ENCODE data around the gene EIF5. TPM values are rescaled to one million over a fixed set of nuclear protein-coding genes. Genes with fewer than 3 reads are reported as not detected.

The EIF5 gene
- total RNA-seq, 1 donor from 2014 or later, result 186 TPM

DNA sequence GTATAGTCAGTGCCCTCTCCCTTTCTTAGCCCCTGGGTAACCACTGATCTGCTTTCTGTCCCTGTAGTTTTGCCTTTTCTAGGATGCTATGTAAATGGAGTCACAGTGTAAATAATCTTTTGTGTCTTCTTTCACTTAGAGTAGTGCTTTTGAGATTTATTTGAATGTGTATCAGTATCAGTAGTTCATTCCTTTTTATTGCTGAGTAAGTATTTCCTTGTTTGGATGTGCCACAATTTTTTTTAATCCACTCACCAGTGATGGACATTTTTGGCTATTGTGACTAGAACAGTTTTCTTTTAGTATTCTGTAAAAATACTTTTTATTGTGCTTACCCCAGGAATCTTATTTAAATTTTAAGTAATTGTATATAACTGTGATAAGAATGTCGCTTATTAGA lies 54.6 kb downstream of the EIF5 start:
- Histone ChIP-seq H3K36me3 (no peaks in the 10 kb centered on the region), H3K27ac (no peak overlapping the region), H3K4me3 (no peak overlapping the region), H3K9me3 (no peaks in the 10 kb centered on the region), H3K27me3 (no peaks in the 10 kb centered on the region), H3K4me1 (peaks cover 66% of the 10 kb centered on the region)
- DNase-seq (ENCODE audit: extremely low spot score in 2 of 2), result no peak
- TF ChIP-seq, protein P1, sequence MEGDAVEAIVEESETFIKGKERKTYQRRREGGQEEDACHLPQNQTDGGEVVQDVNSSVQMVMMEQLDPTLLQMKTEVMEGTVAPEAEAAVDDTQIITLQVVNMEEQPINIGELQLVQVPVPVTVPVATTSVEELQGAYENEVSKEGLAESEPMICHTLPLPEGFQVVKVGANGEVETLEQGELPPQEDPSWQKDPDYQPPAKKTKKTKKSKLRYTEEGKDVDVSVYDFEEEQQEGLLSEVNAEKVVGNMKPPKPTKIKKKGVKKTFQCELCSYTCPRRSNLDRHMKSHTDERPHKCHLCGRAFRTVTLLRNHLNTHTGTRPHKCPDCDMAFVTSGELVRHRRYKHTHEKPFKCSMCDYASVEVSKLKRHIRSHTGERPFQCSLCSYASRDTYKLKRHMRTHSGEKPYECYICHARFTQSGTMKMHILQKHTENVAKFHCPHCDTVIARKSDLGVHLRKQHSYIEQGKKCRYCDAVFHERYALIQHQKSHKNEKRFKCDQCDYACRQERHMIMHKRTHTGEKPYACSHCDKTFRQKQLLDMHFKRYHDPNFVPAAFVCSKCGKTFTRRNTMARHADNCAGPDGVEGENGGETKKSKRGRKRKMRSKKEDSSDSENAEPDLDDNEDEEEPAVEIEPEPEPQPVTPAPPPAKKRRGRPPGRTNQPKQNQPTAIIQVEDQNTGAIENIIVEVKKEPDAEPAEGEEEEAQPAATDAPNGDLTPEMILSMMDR (IDR thresholded peaks at IDR 0.05), result no peak
- TF ChIP-seq POLR2A (IDR thresholded peaks at IDR 0.05) (no peak), POLR2AphosphoS5 (IDR thresholded peaks at IDR 0.05; ENCODE audit: insufficient read depth in 1 of 2, low read depth in 1 of 2) (no peak)
- intact Hi-C loops (cut with DNase I), result loop anchor here (5.0 kb wide), 1 partner anchor 266 kb away; the partner anchor contains the start of gene TNFAIP2

DNA sequence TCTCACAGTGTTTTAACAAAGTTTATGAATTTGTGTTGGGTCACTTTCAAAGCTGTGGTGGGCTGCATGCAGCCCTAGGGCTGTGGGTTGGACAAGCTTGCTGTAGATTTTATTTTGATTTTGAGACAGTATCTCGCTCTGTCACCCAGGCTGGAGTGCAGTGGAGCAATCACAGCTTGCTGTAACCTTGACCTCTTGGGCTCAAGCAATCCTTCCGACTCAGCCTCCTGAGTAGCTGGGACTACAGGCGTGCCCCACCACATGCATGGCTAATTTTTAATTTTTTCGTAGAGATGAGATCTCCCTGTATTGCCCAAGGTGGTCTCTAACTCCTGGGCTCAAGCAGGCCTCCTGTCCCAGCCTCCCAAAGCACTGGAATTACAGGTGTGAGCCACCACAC lies 56.6 kb downstream of the EIF5 start:
- Histone ChIP-seq H3K27me3 (no peaks in the 10 kb centered on the region), H3K4me1 (peaks cover 78% of the 10 kb centered on the region), H3K27ac (no peak overlapping the region), H3K36me3 (no peaks in the 10 kb centered on the region), H3K4me3 (no peak overlapping the region), H3K9me3 (no peaks in the 10 kb centered on the region)
- TF ChIP-seq, protein P1 (IDR thresholded peaks at IDR 0.05), result no peak
- intact Hi-C loops (cut with DNase I), result no loop called here
- DNase-seq (ENCODE audit: extremely low spot score in 2 of 2), result no peak

DNA sequence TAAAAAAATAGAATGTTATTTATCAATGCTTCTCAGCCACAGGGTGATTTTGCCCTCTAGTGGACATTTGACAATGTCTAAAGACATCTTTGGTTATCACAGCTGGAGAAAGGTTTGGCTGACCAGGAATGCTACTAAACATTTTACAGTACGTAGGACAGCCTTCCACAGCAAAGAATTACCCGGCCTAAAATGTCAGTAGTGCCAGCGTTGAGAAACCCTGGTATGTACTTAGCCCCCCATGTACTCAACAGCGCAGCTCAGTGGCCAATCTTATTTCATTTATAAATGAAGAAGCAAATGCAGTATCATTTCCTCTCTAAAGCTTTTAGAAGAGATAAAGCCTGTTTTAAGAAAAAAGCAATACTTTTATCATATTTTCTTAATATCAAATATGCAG lies 57.0 kb downstream of the EIF5 start:
- no peak overlapping the region for H3K4me3 ChIP-seq
- no peaks in the 10 kb centered on the region for H3K9me3 ChIP-seq
- H3K36me3 ChIP-seq, result no peaks in the 10 kb centered on the region
- intact Hi-C loops (cut with DNase I), result no loop called here
- no peak for DNase-seq (ENCODE audit: extremely low spot score in 2 of 2)
- TF ChIP-seq POLR2AphosphoS5 (IDR thresholded peaks at IDR 0.05; ENCODE audit: insufficient read depth in 1 of 2, low read depth in 1 of 2) (no peak), POLR2A (IDR thresholded peaks at IDR 0.05) (no peak)
- TF ChIP-seq, protein P1 (IDR thresholded peaks at IDR 0.05), result peak; percentile 3 to 50 (median 38)
- no peak overlapping the region for H3K27ac ChIP-seq
- peaks cover 83% of the 10 kb centered on the region for H3K4me1 ChIP-seq
- H3K27me3 ChIP-seq, result no peaks in the 10 kb centered on the region

DNA sequence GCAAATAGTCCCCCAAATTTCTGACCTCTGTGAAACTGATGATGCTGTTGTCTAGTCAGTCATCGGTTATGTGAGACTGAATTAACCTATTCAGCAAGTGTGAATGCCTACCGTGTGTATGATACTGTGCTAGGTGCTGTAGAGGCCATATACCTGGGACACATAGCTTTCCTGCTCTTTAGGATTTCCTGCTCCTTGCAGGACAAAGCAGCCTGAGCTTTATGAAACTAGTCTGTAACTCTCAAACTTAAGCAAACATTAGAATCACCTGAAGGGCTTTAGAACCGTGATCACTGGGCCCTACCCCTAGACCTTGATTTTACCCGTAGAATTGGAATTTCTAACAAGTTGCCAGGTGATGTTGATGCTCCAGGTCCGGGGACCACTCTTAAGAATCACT lies 58.1 kb downstream of the EIF5 start:
- Histone ChIP-seq H3K27ac (no peak overlapping the region), H3K4me3 (no peak overlapping the region), H3K36me3 (no peaks in the 10 kb centered on the region), H3K4me1 (peaks cover 79% of the 10 kb centered on the region), H3K27me3 (no peaks in the 10 kb centered on the region), H3K9me3 (no peaks in the 10 kb centered on the region)
- TF ChIP-seq POLR2AphosphoS5 (IDR thresholded peaks at IDR 0.05; ENCODE audit: insufficient read depth in 1 of 2, low read depth in 1 of 2) (no peak), POLR2A (IDR thresholded peaks at IDR 0.05) (no peak)
- TF ChIP-seq, protein P1 (IDR thresholded peaks at IDR 0.05), result no peak
- intact Hi-C loops (cut with DNase I), result no loop called here
- DNase-seq (ENCODE audit: extremely low spot score in 2 of 2), result no peak

DNA sequence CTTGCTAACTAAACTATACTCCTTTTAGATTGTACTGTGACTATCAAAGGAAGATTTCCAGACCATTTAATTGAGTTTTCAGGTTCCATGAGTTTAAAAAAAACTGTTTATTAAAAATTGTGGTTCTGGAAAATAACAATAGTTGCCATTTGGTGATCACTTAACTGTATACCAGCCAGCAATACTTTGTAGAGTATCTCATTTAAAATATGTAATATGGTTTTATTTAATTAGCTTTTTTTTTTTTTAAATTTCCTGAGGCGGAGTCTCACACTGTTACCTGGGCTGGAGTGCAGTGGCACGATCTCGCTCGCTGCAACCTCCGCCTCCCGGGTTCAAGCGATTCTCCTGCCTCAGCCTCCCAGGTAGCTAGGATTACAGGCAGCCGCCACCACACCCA lies 58.5 kb downstream of the EIF5 start:
- intact Hi-C loops (cut with DNase I), result no loop called here
- peaks cover 79% of the 10 kb centered on the region for H3K4me1 ChIP-seq
- H3K4me3 ChIP-seq, result no peak overlapping the region
- H3K27ac ChIP-seq, result no peak overlapping the region
- H3K9me3 ChIP-seq, result no peaks in the 10 kb centered on the region
- TF ChIP-seq, protein P1 (IDR thresholded peaks at IDR 0.05), result no peak
- no peak for TF ChIP-seq POLR2AphosphoS5 (IDR thresholded peaks at IDR 0.05; ENCODE audit: insufficient read depth in 1 of 2, low read depth in 1 of 2)
- TF ChIP-seq POLR2A (IDR thresholded peaks at IDR 0.05), result no peak
- H3K27me3 ChIP-seq, result no peaks in the 10 kb centered on the region
- H3K36me3 ChIP-seq, result no peaks in the 10 kb centered on the region
- DNase-seq (ENCODE audit: extremely low spot score in 2 of 2), result no peak
